ENCODE measurements around the gene C7orf57. TPM values are rescaled to one million over a fixed set of nuclear protein-coding genes. Genes with fewer than 3 reads are reported as not detected.

The C7orf57 gene
- total RNA-seq, 1 donor from 2014 or later: not detected

GRCh38 chr7:48041653-48041970 lies 6.3 kb downstream of the C7orf57 start:
- H3K27ac Mint-ChIP-seq (ENCODE audit: unreplicated experiment): no peak overlapping the region
- no peaks in the 10 kb centered on the region for H3K9me3 Mint-ChIP-seq (ENCODE audit: unreplicated experiment)
- H3K36me3 Mint-ChIP-seq (ENCODE audit: low read depth, unreplicated experiment): no peaks in the 10 kb centered on the region
- TF ChIP-seq CTCF (IDR thresholded peaks at IDR 0.05; ENCODE audit: unreplicated experiment): no peak
- no peak overlapping the region for H3K4me3 Mint-ChIP-seq (ENCODE audit: unreplicated experiment)
- peaks cover 9% of the 10 kb centered on the region for H3K4me1 Mint-ChIP-seq (ENCODE audit: unreplicated experiment)
- no peak for DNase-seq (ENCODE audit: low spot score)
- peaks cover 3% of the 10 kb centered on the region for H3K27me3 Mint-ChIP-seq (ENCODE audit: unreplicated experiment)

GRCh38 chr7:48042216-48042615 lies 6.9 kb downstream of the C7orf57 start:
- no peak overlapping the region for H3K27ac Mint-ChIP-seq (ENCODE audit: unreplicated experiment)
- H3K4me3 Mint-ChIP-seq (ENCODE audit: unreplicated experiment): no peak overlapping the region
- H3K27me3 Mint-ChIP-seq (ENCODE audit: unreplicated experiment): peaks cover 3% of the 10 kb centered on the region
- H3K9me3 Mint-ChIP-seq (ENCODE audit: unreplicated experiment): no peaks in the 10 kb centered on the region
- peaks cover 8% of the 10 kb centered on the region for H3K4me1 Mint-ChIP-seq (ENCODE audit: unreplicated experiment)
- no peak for TF ChIP-seq CTCF (IDR thresholded peaks at IDR 0.05; ENCODE audit: unreplicated experiment)
- H3K36me3 Mint-ChIP-seq (ENCODE audit: low read depth, unreplicated experiment): no peaks in the 10 kb centered on the region
- DNase-seq (ENCODE audit: low spot score): no peak

GRCh38 chr7:48042636-48043035 lies 7.3 kb downstream of the C7orf57 start:
- Mint-ChIP-seq H3K4me1 (ENCODE audit: unreplicated experiment) (peaks cover 8% of the 10 kb centered on the region), H3K4me3 (ENCODE audit: unreplicated experiment) (no peak overlapping the region), H3K9me3 (ENCODE audit: unreplicated experiment) (no peaks in the 10 kb centered on the region), H3K36me3 (ENCODE audit: low read depth, unreplicated experiment) (no peaks in the 10 kb centered on the region), H3K27me3 (ENCODE audit: unreplicated experiment) (peaks cover 2% of the 10 kb centered on the region), H3K27ac (ENCODE audit: unreplicated experiment) (no peak overlapping the region)
- TF ChIP-seq CTCF (IDR thresholded peaks at IDR 0.05; ENCODE audit: unreplicated experiment): no peak
- DNase-seq (ENCODE audit: low spot score): no peak

- no peak for TF ChIP-seq CTCF (IDR thresholded peaks at IDR 0.05; ENCODE audit: unreplicated experiment)
- Mint-ChIP-seq H3K4me3 (ENCODE audit: unreplicated experiment) (no peak overlapping the region), H3K27ac (ENCODE audit: unreplicated experiment) (no peak overlapping the region), H3K4me1 (ENCODE audit: unreplicated experiment) (peaks cover 14% of the 10 kb centered on the region), H3K27me3 (ENCODE audit: unreplicated experiment) (peaks cover 2% of the 10 kb centered on the region), H3K36me3 (ENCODE audit: low read depth, unreplicated experiment) (no peaks in the 10 kb centered on the region), H3K9me3 (ENCODE audit: unreplicated experiment) (no peaks in the 10 kb centered on the region)
- no peak for DNase-seq (ENCODE audit: low spot score)
Observed at GRCh38 chr7:48045195-48045765, 9.9 kb downstream of the C7orf57 start.

GRCh38 chr7:48046458-48046857 lies 11.1 kb downstream of the C7orf57 start:
- no peak for TF ChIP-seq CTCF (IDR thresholded peaks at IDR 0.05; ENCODE audit: unreplicated experiment)
- H3K36me3 Mint-ChIP-seq (ENCODE audit: low read depth, unreplicated experiment): no peaks in the 10 kb centered on the region
- peaks cover 14% of the 10 kb centered on the region for H3K4me1 Mint-ChIP-seq (ENCODE audit: unreplicated experiment)
- no peak for DNase-seq (ENCODE audit: low spot score)
- peaks cover 2% of the 10 kb centered on the region for H3K27me3 Mint-ChIP-seq (ENCODE audit: unreplicated experiment)
- no peaks in the 10 kb centered on the region for H3K9me3 Mint-ChIP-seq (ENCODE audit: unreplicated experiment)
- no peak overlapping the region for H3K27ac Mint-ChIP-seq (ENCODE audit: unreplicated experiment)
- H3K4me3 Mint-ChIP-seq (ENCODE audit: unreplicated experiment): no peak overlapping the region
